ENCODE data around the gene UBAP1.

GRCh38 chr9:34224349-34224748, 45.5 kb downstream of the UBAP1 start:
- TF ChIP-seq EZH2 (IDR thresholded peaks at IDR 0.05; ENCODE audit: borderline replicate concordance, insufficient read depth, low read depth, low read length, poor library complexity, severe bottlenecking), result no peak
- TF ChIP-seq, protein P1, sequence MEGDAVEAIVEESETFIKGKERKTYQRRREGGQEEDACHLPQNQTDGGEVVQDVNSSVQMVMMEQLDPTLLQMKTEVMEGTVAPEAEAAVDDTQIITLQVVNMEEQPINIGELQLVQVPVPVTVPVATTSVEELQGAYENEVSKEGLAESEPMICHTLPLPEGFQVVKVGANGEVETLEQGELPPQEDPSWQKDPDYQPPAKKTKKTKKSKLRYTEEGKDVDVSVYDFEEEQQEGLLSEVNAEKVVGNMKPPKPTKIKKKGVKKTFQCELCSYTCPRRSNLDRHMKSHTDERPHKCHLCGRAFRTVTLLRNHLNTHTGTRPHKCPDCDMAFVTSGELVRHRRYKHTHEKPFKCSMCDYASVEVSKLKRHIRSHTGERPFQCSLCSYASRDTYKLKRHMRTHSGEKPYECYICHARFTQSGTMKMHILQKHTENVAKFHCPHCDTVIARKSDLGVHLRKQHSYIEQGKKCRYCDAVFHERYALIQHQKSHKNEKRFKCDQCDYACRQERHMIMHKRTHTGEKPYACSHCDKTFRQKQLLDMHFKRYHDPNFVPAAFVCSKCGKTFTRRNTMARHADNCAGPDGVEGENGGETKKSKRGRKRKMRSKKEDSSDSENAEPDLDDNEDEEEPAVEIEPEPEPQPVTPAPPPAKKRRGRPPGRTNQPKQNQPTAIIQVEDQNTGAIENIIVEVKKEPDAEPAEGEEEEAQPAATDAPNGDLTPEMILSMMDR (IDR thresholded peaks at IDR 0.05), result no peak

Measured in B cell (primary cell).